ENCODE measurements around the gene HLA-DPB1. TPM values are rescaled to one million over a fixed set of nuclear protein-coding genes. Genes with fewer than 3 reads are reported as not detected.

The HLA-DPB1 gene
- total RNA-seq, 1 experiment from 2014 or later: 2.7 TPM

DNA sequence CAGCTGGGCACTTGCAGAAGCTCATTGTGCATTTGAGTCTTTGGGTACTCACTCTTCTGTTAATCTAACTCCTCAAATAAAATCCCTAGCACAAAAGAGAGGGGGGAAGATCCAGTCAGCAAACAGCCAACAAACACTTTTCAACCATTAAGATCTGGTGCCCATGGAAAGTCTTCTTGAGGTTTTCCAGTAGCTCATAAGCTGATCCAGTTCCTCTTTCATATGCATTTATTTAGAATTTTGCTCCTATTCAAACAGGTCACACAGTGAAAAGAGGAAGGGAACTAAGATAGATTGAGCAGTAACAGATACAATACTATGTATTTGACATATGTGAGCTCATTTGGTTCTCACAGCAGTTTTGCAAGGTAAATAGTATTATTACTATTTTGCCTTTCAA lies 38.6 kb downstream of the HLA-DPB1 start:
- Histone ChIP-seq H3K36me3 (ENCODE audit: insufficient read depth, low read length, poor library complexity, severe bottlenecking) (no peaks in the 10 kb centered on the region), H3K9me3 (ENCODE audit: low read depth, low read length, poor library complexity, severe bottlenecking) (no peaks in the 10 kb centered on the region), H3K27ac (ENCODE audit: low read depth, low read length, poor library complexity, severe bottlenecking) (no peak overlapping the region), H3K4me3 (ENCODE audit: low read depth, low read length, poor library complexity, severe bottlenecking) (no peak overlapping the region), H3K4me1 (ENCODE audit: insufficient read depth, low read length, poor library complexity, severe bottlenecking) (peaks cover 5% of the 10 kb centered on the region), H3K27me3 (replicated peaks; ENCODE audit: insufficient read depth, low read depth, low read length, poor library complexity) (peaks cover 56% of the 10 kb centered on the region)
- intact Hi-C loops (cut with micrococcal nuclease; ENCODE audit: unreplicated experiment): no loop called here
- no peak for DNase-seq (ENCODE audit: low spot score)
- CTCF ChIA-PET: no interaction called here
- no peak for TF ChIP-seq EZH2 (IDR thresholded peaks at IDR 0.05; ENCODE audit: borderline replicate concordance, low read depth, low read length, poor library complexity, severe bottlenecking)
- TF ChIP-seq, protein P1, sequence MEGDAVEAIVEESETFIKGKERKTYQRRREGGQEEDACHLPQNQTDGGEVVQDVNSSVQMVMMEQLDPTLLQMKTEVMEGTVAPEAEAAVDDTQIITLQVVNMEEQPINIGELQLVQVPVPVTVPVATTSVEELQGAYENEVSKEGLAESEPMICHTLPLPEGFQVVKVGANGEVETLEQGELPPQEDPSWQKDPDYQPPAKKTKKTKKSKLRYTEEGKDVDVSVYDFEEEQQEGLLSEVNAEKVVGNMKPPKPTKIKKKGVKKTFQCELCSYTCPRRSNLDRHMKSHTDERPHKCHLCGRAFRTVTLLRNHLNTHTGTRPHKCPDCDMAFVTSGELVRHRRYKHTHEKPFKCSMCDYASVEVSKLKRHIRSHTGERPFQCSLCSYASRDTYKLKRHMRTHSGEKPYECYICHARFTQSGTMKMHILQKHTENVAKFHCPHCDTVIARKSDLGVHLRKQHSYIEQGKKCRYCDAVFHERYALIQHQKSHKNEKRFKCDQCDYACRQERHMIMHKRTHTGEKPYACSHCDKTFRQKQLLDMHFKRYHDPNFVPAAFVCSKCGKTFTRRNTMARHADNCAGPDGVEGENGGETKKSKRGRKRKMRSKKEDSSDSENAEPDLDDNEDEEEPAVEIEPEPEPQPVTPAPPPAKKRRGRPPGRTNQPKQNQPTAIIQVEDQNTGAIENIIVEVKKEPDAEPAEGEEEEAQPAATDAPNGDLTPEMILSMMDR (conservative IDR thresholded peaks at IDR 0.05; ENCODE audit: low read depth, low read length): no peak
- no TSS peak for BruUV-seq (replicated peaks)
- POLR2A ChIA-PET (ENCODE audit: low non-redundant PET): no interaction called here

DNA sequence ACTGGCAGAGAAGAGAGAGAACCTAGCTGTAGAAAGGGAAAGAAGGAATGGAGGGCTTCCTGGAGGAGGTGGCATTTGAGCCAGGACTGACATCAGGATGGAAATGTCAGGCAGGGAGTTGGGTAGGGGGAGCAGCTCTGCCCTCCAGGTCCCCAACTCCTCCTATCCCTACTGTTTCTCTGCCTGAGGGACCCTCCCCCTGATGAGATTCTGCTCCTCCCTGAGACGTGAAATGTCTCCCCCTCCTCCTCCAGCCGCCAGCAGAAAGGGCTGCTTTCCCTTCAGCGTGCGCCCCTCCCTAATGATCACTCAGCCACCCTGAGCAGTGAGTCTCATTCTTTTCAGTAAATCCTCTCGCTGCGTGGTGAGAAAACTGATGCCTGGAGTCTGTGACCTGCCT lies 40.6 kb downstream of the HLA-DPB1 start:
- intact Hi-C loops (cut with micrococcal nuclease; ENCODE audit: unreplicated experiment): no loop called here
- BruUV-seq (replicated peaks): no TSS peak
- CTCF ChIA-PET: interaction anchor here (0.9 to 1.2 kb wide), 2 partner anchors 31 to 132 kb away, joined by 3 to 4 read pairs; no protein-coding TSS in a partner anchor
- H3K27ac ChIP-seq (ENCODE audit: low read depth, low read length, poor library complexity, severe bottlenecking): no peak overlapping the region
- H3K36me3 ChIP-seq (ENCODE audit: insufficient read depth, low read length, poor library complexity, severe bottlenecking): no peaks in the 10 kb centered on the region
- DNase-seq (ENCODE audit: low spot score): no peak
- peaks cover 5% of the 10 kb centered on the region for H3K4me1 ChIP-seq (ENCODE audit: insufficient read depth, low read length, poor library complexity, severe bottlenecking)
- H3K9me3 ChIP-seq (ENCODE audit: low read depth, low read length, poor library complexity, severe bottlenecking): no peaks in the 10 kb centered on the region
- TF ChIP-seq, protein P1 (conservative IDR thresholded peaks at IDR 0.05; ENCODE audit: low read depth, low read length): no peak
- TF ChIP-seq EZH2 (IDR thresholded peaks at IDR 0.05; ENCODE audit: borderline replicate concordance, low read depth, low read length, poor library complexity, severe bottlenecking): no peak
- peaks cover 43% of the 10 kb centered on the region for H3K27me3 ChIP-seq (replicated peaks; ENCODE audit: insufficient read depth, low read depth, low read length, poor library complexity)
- H3K4me3 ChIP-seq (ENCODE audit: low read depth, low read length, poor library complexity, severe bottlenecking): no peak overlapping the region
- POLR2A ChIA-PET (ENCODE audit: low non-redundant PET): no interaction called here

DNA sequence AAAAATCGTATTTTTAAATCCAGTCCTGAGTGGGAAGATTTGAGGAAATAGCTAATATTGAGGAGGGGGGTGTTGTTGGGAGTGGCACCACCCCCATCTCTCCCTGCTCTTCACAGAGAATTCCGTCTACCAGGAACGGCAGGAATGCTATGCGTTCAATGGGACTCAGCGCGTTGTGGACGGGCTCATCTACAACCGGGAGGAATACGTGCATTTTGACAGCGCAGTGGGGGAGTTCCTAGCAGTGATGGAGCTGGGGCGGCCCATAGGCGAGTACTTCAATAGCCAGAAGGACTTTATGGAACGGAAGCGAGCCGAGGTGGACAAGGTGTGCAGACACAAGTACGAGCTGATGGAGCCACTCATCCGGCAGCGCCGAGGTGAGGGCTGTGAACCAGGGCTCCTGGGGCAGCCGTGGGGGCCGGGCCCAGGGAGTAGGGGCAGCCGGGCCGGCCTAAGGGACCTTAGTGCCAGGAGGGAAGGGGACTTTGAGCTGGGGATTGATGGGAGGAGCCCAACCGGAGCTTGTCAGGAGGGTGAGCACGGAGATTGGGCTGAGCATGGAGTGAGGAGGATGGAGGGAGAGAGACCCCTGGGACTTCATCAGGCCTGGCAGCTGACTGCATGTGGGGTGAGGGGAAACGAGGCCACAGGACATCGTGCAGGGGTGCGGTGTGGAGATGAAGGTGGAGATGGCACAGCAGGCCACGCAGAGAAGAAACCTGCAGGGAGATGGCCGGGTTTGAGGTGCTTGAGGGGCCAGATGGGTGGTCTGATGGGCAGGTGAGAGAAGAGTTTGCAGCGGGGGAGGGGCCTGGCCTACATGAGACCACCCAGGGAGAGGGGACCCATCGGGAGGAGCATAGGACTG lies 41.3 kb downstream of the HLA-DPB1 start:
- H3K27me3 ChIP-seq (replicated peaks; ENCODE audit: insufficient read depth, low read depth, low read length, poor library complexity): peaks cover 39% of the 10 kb centered on the region
- no peaks in the 10 kb centered on the region for H3K9me3 ChIP-seq (ENCODE audit: low read depth, low read length, poor library complexity, severe bottlenecking)
- no peak overlapping the region for H3K27ac ChIP-seq (ENCODE audit: low read depth, low read length, poor library complexity, severe bottlenecking)
- H3K4me1 ChIP-seq (ENCODE audit: insufficient read depth, low read length, poor library complexity, severe bottlenecking): peaks cover 5% of the 10 kb centered on the region
- TF ChIP-seq, protein P1 (conservative IDR thresholded peaks at IDR 0.05; ENCODE audit: low read depth, low read length): no peak
- TF ChIP-seq EZH2 (IDR thresholded peaks at IDR 0.05; ENCODE audit: borderline replicate concordance, low read depth, low read length, poor library complexity, severe bottlenecking): no peak
- no peaks in the 10 kb centered on the region for H3K36me3 ChIP-seq (ENCODE audit: insufficient read depth, low read length, poor library complexity, severe bottlenecking)
- intact Hi-C loops (cut with micrococcal nuclease; ENCODE audit: unreplicated experiment): no loop called here
- POLR2A ChIA-PET (ENCODE audit: low non-redundant PET): no interaction called here
- peak; percentile 15 for DNase-seq (ENCODE audit: low spot score)
- BruUV-seq (replicated peaks): no TSS peak
- no peak overlapping the region for H3K4me3 ChIP-seq (ENCODE audit: low read depth, low read length, poor library complexity, severe bottlenecking)
- CTCF ChIA-PET: interaction anchor here (0.5 to 1.2 kb wide), 4 partner anchors 9 to 1361 kb away, joined by 3 to 4 read pairs (median 4); no protein-coding TSS in a partner anchor
